Astrocyte (in vitro differentiated cells and primary cell): ENCODE data around the gene IGFBP5. TPM values are rescaled to one million over a fixed set of nuclear protein-coding genes. Genes with fewer than 3 reads are reported as not detected.
A peak's percentile ranks its signal among the peaks of the same experiment; 100 is the strongest.

Experiments used
- DNase-seq: peaks from one replicate; pipeline ENCODE4 v3.0.0-alpha.2; 2010; ENCODE audit warnings: low read depth
- FAIRE-seq: peaks from 2 replicates; lab custom pipeline; 2011; peaks lifted over from hg19 to GRCh38; lab: Jason Lieb, UNC
- H2AFZ ChIP-seq: 2 replicates; pipeline ENCODE4 v1.6.0; 2012; ENCODE audit warnings: low read depth, low read length, inconsistent platforms
- H3K27ac ChIP-seq: 2 replicates; pipeline ENCODE4 v1.5.1; 2011; ENCODE audit warnings: low read depth, low read length, inconsistent platforms
- H3K27me3 ChIP-seq: 2 replicates; pipeline ENCODE4 v1.6.0; 2011; ENCODE audit warnings: low read length, inconsistent platforms; ENCODE audit not compliant: insufficient read depth
- H3K36me3 ChIP-seq: 2 replicates; pipeline ENCODE4 v1.5.1; 2011; ENCODE audit warnings: low read length, inconsistent platforms; ENCODE audit not compliant: insufficient read depth
- H3K4me1 ChIP-seq: 2 replicates; pipeline ENCODE4 v1.5.1; 2011; ENCODE audit warnings: low read length, inconsistent platforms; ENCODE audit not compliant: insufficient read depth
- H3K4me2 ChIP-seq: 2 replicates; pipeline ENCODE4 v1.6.0; 2012; ENCODE audit warnings: low read length, inconsistent platforms
- H3K4me3 ChIP-seq: 2 replicates; pipeline ENCODE4 v1.5.1; 2011; ENCODE audit warnings: low read depth, mild to moderate bottlenecking, low read length, inconsistent platforms; ENCODE audit not compliant: insufficient read depth
- H3K79me2 ChIP-seq: 2 replicates; pipeline ENCODE4 v1.6.0; 2012; ENCODE audit warnings: mild to moderate bottlenecking, low read length, inconsistent platforms; ENCODE audit not compliant: insufficient read depth
- H3K9ac ChIP-seq: 2 replicates; pipeline ENCODE4 v1.6.0; 2012; ENCODE audit warnings: mild to moderate bottlenecking, low read length, inconsistent platforms
- H3K9me3 ChIP-seq: 2 replicates; pipeline ENCODE4 v1.5.1; 2012; ENCODE audit warnings: low read depth, mild to moderate bottlenecking, low read length, inconsistent platforms; ENCODE audit not compliant: insufficient read depth
- H4K20me1 ChIP-seq: 2 replicates; pipeline ENCODE4 v1.6.0; 2012; ENCODE audit warnings: low read length, inconsistent platforms; ENCODE audit not compliant: insufficient read depth
- H3K27ac Mint-ChIP-seq: one replicate; pipeline ENCODE4 v1.8.0; 2021; ENCODE audit warnings: mild to moderate bottlenecking, mixed read lengths; ENCODE audit not compliant: unreplicated experiment
- H3K27me3 Mint-ChIP-seq: one replicate; pipeline ENCODE4 v1.8.0; 2021; ENCODE audit warnings: low read depth, mixed read lengths; ENCODE audit not compliant: unreplicated experiment
- H3K36me3 Mint-ChIP-seq: one replicate; pipeline ENCODE4 v1.8.0; 2021; ENCODE audit warnings: low read depth, mixed read lengths; ENCODE audit not compliant: unreplicated experiment
- H3K4me1 Mint-ChIP-seq: one replicate; pipeline ENCODE4 v1.8.0; 2021; ENCODE audit warnings: low read depth, mixed read lengths; ENCODE audit not compliant: unreplicated experiment
- H3K4me3 Mint-ChIP-seq: one replicate; pipeline ENCODE4 v1.8.0; 2021; ENCODE audit warnings: mild to moderate bottlenecking, moderate library complexity, mixed read lengths; ENCODE audit not compliant: unreplicated experiment
- H3K9me3 Mint-ChIP-seq: one replicate; pipeline ENCODE4 v1.8.0; 2021; ENCODE audit warnings: mild to moderate bottlenecking, mixed read lengths; ENCODE audit not compliant: unreplicated experiment
- CTCF ChIP-seq: IDR thresholded peaks from 2 replicates; pipeline ENCODE4 v1.5.1; 2011; ENCODE audit warnings: low read depth, mild to moderate bottlenecking, inconsistent platforms, low read length, moderate library complexity; ENCODE audit not compliant: insufficient read depth
- EZH2 ChIP-seq: IDR thresholded peaks from 2 replicates; pipeline ENCODE4 v1.6.1; 2012; ENCODE audit warnings: mild to moderate bottlenecking, low read length, inconsistent platforms; ENCODE audit not compliant: insufficient read depth
- total RNA-seq: library from RNA; stranded (reverse); gene quantifications from 2 replicates; pipeline ENCODE4 v1.2.1, GENCODE V29; 2021

Gene IGFBP5
- total RNA-seq, 1 donor from 2014 or later: 422 TPM

- Mint-ChIP-seq H3K27ac (peak overlapping the region; percentile 80), H3K36me3 (no peaks in the 10 kb centered on the region), H3K27me3 (peaks cover 8% of the 10 kb centered on the region), H3K4me1 (peaks cover 38% of the 10 kb centered on the region), H3K9me3 (peaks cover 3% of the 10 kb centered on the region), H3K4me3 (no peak overlapping the region)
- no peak for DNase-seq
- Histone ChIP-seq H3K4me2 (no peak overlapping the region), H3K79me2 (no peaks in the 10 kb centered on the region), H2AFZ (no peak overlapping the region), H3K4me1 (peaks cover 23% of the 10 kb centered on the region), H3K27me3 (no peaks in the 10 kb centered on the region), H3K9me3 (no peaks in the 10 kb centered on the region), H3K36me3 (no peaks in the 10 kb centered on the region), H3K9ac (no peak overlapping the region), H4K20me1 (no peaks in the 10 kb centered on the region), H3K27ac (no peak overlapping the region), H3K4me3 (no peak overlapping the region)
- FAIRE-seq: no peak
- no peak for TF ChIP-seq EZH2
- no peak for TF ChIP-seq CTCF
Observed at GRCh38 chr2:216715402-216715974, 20.1 kb upstream of the IGFBP5 start.

GRCh38 chr2:216714376-216714775 lies 19.0 kb upstream of the IGFBP5 start:
- H3K36me3 Mint-ChIP-seq: no peaks in the 10 kb centered on the region
- no peaks in the 10 kb centered on the region for H4K20me1 ChIP-seq
- peak overlapping the region; percentile 81 for H3K27ac ChIP-seq
- H3K27ac Mint-ChIP-seq: peak overlapping the region; percentile 97
- H3K4me3 Mint-ChIP-seq: no peak overlapping the region
- no peak overlapping the region for H2AFZ ChIP-seq
- no peaks in the 10 kb centered on the region for H3K27me3 ChIP-seq
- no peaks in the 10 kb centered on the region for H3K36me3 ChIP-seq
- TF ChIP-seq CTCF (no peak), EZH2 (no peak)
- no peaks in the 10 kb centered on the region for H3K9me3 ChIP-seq
- H3K79me2 ChIP-seq: no peaks in the 10 kb centered on the region
- H3K4me1 ChIP-seq: peaks cover 24% of the 10 kb centered on the region
- H3K4me2 ChIP-seq: peak overlapping the region; percentile 58
- no peak overlapping the region for H3K4me3 ChIP-seq
- H3K9ac ChIP-seq: peak overlapping the region; percentile 54
- DNase-seq (peak; percentile 66), FAIRE-seq (no peak)
- peaks cover under 1% of the 10 kb centered on the region for H3K27me3 Mint-ChIP-seq
- peaks cover under 1% of the 10 kb centered on the region for H3K9me3 Mint-ChIP-seq
- H3K4me1 Mint-ChIP-seq: peaks cover 40% of the 10 kb centered on the region

- Histone ChIP-seq H3K4me1 (peaks cover 24% of the 10 kb centered on the region), H3K27me3 (no peaks in the 10 kb centered on the region), H3K79me2 (no peaks in the 10 kb centered on the region), H3K9me3 (no peaks in the 10 kb centered on the region), H4K20me1 (no peaks in the 10 kb centered on the region), H2AFZ (peak overlapping the region; percentile 20), H3K27ac (peak overlapping the region; percentile 81), H3K9ac (peak overlapping the region; percentile 54), H3K4me3 (no peak overlapping the region), H3K36me3 (no peaks in the 10 kb centered on the region), H3K4me2 (peak overlapping the region; percentile 58)
- Mint-ChIP-seq H3K9me3 (peaks cover 4% of the 10 kb centered on the region), H3K4me3 (no peak overlapping the region), H3K27ac (peak overlapping the region; percentile 97), H3K36me3 (no peaks in the 10 kb centered on the region), H3K27me3 (no peaks in the 10 kb centered on the region), H3K4me1 (peaks cover 40% of the 10 kb centered on the region)
- FAIRE-seq (peak; percentile 72), DNase-seq (peak; percentile 92)
- no peak for TF ChIP-seq CTCF
- TF ChIP-seq EZH2: no peak
Observed at GRCh38 chr2:216713691-216714336, 18.5 kb upstream of the IGFBP5 start.
